PFSK-1 (cell line): ENCODE results near the gene DOC2A.

Source experiments
- FOXP2 ChIP-seq: optimal IDR thresholded peaks from 2 replicates; pipeline ENCODE3; 2011; ENCODE audit warnings: borderline replicate concordance, control low read depth, inconsistent platforms; ENCODE audit not compliant: insufficient read depth; ENCODE audit errors: extremely low read length, extremely low read depth
- POLR2AphosphoS5 ChIP-seq: IDR thresholded peaks from 2 replicates; pipeline ENCODE4 v1.6.1; 2012; ENCODE audit warnings: low read depth, mild to moderate bottlenecking, control low read depth, low read length, moderate library complexity
- REST ChIP-seq, 2 experiments: IDR thresholded peaks; 2 replicates each; pipeline versions ENCODE4 v1.6.1 to v1.8.0; 2011 to 2012; ENCODE audit warnings: low read depth in 2 of 2, low read length in 2 of 2, control low read depth in 1 of 2, inconsistent platforms in 1 of 2, mild to moderate bottlenecking in 1 of 2, moderate library complexity in 1 of 2; ENCODE audit not compliant: insufficient read depth in 1 of 2
- SIN3A ChIP-seq: IDR thresholded peaks from 2 replicates; pipeline ENCODE4 v1.6.1; 2012; ENCODE audit warnings: mild to moderate bottlenecking, low read length, moderate library complexity, borderline replicate concordance; ENCODE audit not compliant: insufficient read depth
- TAF1 ChIP-seq: IDR thresholded peaks from 2 replicates; pipeline ENCODE4 v1.6.1; 2012; ENCODE audit warnings: low read length, control low read depth, borderline replicate concordance; ENCODE audit not compliant: insufficient read depth

DOC2A gene

DNA sequence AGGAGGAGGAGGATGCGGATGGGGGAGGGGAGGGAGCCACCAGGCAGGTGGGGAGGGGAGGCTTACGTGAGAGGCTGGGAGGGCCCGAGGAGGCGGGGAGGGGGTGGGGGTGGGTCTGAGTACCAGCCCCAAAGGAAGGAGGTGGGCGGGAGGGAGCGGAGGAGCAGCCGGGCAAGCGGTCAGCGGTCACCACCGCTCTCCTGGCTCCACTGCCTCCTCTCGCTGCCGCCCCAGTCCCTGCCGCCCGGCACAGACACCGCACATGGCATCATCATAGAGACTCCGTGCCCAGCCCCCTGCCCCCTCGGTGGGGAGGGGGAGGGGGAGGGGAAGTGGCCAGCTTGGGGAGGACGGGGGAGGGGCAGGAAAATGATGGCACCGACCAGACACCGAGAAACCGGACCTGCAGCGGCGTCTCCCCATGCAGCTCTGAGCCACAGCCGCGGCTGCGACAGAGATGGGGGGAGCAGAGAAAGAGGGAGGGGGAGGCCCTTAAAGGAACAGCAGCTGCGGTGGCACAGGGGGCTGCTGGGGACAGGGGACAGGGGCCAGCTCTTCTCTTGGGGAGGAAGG is 20.1 kb upstream of the DOC2A start, which contains the start of gene TLCD3B:
Gene TLCD3B (minus strand): TSS at position 431 of the 573 bp plus-strand sequence. CDS start 744 bp downstream, outside the sequence.
- TF ChIP-seq SIN3A (no peak), POLR2AphosphoS5 (no peak), TAF1 (no peak), REST (IDR thresholded peaks at IDR 0.05; ENCODE audit: insufficient read depth in 1 of 2, low read depth in 2 of 2, low read length in 2 of 2) (no peak), FOXP2 (no peak)

DNA sequence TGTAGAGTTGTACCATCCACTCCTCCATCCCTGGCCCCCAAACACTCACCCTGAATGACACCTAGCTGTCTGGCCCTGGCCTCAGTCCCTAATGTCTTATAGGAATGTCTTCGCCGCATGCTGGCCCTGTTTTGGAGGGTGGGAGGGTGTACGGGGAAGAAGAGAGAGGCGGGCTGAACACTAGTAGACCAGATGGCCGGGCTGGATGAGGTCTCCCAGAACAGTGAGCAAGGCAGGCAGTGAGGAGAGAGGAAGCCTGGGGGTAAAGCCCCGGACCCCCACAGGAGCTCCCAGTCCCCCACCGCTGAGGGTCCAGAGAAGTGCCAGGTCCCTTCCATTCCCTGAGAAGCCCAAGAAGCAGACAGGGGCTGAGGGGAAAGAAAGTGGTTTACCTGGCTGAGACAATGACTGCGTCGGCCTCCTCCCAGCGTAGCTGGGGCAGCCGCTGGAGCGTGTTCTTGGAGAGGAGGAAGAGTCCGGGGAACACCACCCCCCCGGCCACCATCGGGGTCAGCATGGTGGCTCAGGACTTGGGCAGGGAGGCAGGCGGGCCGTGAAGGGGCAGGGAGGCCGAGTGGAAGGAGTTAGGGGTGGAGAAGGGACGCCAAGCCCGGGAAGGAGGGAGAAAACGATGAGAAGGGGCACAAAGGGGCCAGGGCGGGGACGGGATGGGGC is 19.3 kb upstream of the DOC2A start:
- no peak for TF ChIP-seq REST (IDR thresholded peaks at IDR 0.05; ENCODE audit: insufficient read depth in 1 of 2, low read depth in 2 of 2, low read length in 2 of 2)
- TF ChIP-seq FOXP2, result no peak
- TF ChIP-seq POLR2AphosphoS5, result no peak
- TF ChIP-seq SIN3A, result no peak
- no peak for TF ChIP-seq TAF1

DNA sequence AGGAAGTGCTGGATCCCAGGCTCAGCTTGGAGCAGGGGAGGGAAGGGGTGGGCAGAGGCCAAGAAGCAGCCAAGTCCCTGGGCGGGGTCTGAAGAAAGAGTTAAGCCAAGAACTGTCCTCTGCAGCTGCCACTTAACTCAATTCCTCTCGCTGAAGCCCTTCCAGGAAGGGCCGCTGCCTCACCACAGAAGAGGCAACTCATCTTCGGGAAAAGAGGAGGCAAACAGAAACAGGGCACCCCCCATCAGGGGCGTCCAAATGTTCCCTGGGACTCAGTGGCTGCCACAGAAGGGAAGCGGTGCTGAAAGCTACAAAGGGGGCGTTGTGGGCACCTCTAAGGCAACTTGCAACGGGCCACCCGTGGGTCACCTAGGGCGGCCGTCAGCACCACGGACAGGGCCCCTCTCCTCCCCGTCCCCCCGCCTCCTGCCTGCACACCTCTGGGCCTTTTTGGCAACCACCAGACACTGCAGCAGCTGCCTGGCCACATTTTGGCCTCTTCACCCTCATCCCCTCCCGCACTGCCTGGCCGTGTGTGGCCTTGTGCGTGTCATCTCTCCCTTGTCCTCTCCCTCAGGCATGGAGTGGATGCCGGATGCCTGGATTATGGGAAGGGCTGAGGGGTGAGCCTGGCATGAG is 17.7 kb upstream of the DOC2A start:
- TF ChIP-seq POLR2AphosphoS5 (no peak), REST (IDR thresholded peaks at IDR 0.05; ENCODE audit: insufficient read depth in 1 of 2, low read depth in 2 of 2, low read length in 2 of 2) (peak; percentile 94 to 98), SIN3A (no peak)

DNA sequence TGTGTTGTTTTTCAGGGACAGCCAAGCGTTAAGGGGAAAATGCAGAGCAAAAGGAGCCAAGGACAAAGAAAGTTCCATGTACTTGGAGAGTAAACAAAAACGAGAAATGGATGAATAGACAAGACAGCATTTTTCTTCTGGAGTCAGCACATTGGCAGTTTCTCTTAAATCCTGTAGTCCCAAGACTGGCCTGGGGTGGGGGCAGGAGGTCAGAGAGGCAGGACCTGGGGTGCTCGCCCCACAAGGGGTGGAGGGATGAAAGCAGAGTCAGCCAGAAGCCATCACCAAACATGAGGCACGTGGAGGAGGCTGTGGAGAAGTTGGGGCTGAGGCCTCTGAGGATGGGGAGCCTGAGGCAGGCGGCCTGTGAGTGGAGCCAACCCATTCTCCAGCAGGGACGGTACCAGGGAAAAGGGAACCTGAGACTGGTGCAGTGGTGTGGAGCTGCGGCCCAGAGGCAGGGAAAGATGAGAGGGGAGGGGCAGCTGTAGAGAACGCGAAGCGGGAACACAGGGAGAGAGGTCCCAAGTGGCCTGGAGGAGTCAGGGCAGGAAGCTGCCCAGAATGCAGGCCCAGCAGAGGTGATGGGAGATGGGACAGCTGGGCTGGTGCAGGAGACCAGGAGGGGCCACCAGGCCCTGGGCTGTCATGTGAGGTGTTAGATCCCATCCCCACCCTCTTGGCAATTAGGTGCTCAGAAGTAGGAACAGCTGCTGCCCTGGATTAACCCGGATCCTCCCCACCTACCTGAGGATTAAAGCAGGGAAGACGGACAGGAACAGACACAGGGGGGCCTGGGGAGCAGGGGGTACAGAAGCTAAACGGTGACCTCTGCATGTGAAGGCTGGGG is 17.0 kb upstream of the DOC2A start:
- TF ChIP-seq POLR2AphosphoS5, result no peak
- no peak for TF ChIP-seq SIN3A

DNA sequence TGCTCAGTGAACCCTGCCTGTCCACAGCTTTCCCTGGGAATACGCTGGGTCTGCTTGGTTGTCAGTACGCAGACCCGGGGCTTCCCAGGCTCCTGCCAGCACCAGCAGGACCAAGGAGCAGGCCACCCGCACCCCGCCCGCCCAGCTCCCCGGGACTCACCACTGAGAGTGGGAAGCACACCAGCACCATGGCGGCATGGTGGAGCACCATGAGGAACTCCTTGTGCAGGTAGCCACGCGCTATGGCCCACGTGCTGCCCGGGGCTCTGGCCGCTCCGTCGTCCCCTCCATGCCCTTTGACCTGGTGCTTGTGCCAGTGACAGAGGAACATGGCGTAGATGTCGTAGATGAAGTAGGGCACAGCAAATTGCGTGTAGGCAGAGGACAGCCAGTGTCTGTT is 15.6 kb upstream of the DOC2A start:
- TF ChIP-seq SIN3A (no peak), POLR2AphosphoS5 (no peak), REST (IDR thresholded peaks at IDR 0.05; ENCODE audit: insufficient read depth in 1 of 2, low read depth in 2 of 2, low read length in 2 of 2) (no peak), FOXP2 (no peak)
